ENCODE data around the gene NGFR.

GRCh38 chr17:49508866-49509587, 13.9 kb downstream of the NGFR start:
- TF ChIP-seq CTCF (IDR thresholded peaks at IDR 0.05), result no peak
- TF ChIP-seq EZH2phosphoT487 (IDR thresholded peaks at IDR 0.05; ENCODE audit: borderline replicate concordance, low read depth), result no peak
- no peak for TF ChIP-seq MAX (IDR thresholded peaks at IDR 0.05; ENCODE audit: low read depth)
